Progenitor cell of endocrine pancreas (in vitro differentiated cells): Measurements from ENCODE around the gene ARHGEF10L. TPM values are rescaled to one million over a fixed set of nuclear protein-coding genes. Genes with fewer than 3 reads are reported as not detected.
A peak's percentile ranks its signal among the peaks of the same experiment; 100 is the strongest.

Experiments used
- DNase-seq: peaks from one replicate; pipeline ENCODE4 v3.0.0; 2021; ENCODE audit warnings: low spot score; ENCODE audit not compliant: unreplicated experiment
- H3K27ac Mint-ChIP-seq: 2 replicates; pipeline ENCODE4 v1.8.0; 2021; ENCODE audit warnings: mild to moderate bottlenecking, moderate library complexity, mixed read lengths
- H3K27me3 Mint-ChIP-seq: 2 replicates; pipeline ENCODE4 v1.8.0; 2021; ENCODE audit warnings: mixed read lengths
- H3K36me3 Mint-ChIP-seq: 2 replicates; pipeline ENCODE4 v1.8.0; 2022; ENCODE audit warnings: mixed read lengths; ENCODE audit not compliant: insufficient read depth
- H3K4me1 Mint-ChIP-seq: 2 replicates; pipeline ENCODE4 v1.8.0; 2021; ENCODE audit warnings: low read depth, mixed read lengths
- H3K4me3 Mint-ChIP-seq: 2 replicates; pipeline ENCODE4 v1.8.0; 2021; ENCODE audit warnings: low read depth, mild to moderate bottlenecking, moderate library complexity, mixed read lengths
- H3K9me3 Mint-ChIP-seq: 2 replicates; pipeline ENCODE4 v1.8.0; 2021; ENCODE audit warnings: low read depth, mixed read lengths
- CTCF ChIP-seq: fragments of 200-600 bp; sonication (generic); IDR thresholded peaks from one replicate; pipeline ENCODE4 v1.5.0; 2021; ENCODE audit warnings: antibody characterized with exemption, mild to moderate bottlenecking; ENCODE audit not compliant: unreplicated experiment
- total RNA-seq: library from RNA; stranded (reverse); gene quantifications from 2 replicates; pipeline ENCODE4 v1.2.1, GENCODE V29; 2021

ARHGEF10L gene
- total RNA-seq, 1 donor from 2014 or later: 31.3 TPM

GRCh38 chr1:17591814-17592430 lies 52.4 kb downstream of the ARHGEF10L start:
- no peak overlapping the region for H3K4me3 Mint-ChIP-seq
- no peak for DNase-seq
- peaks cover 26% of the 10 kb centered on the region for H3K27me3 Mint-ChIP-seq
- H3K27ac Mint-ChIP-seq: no peak overlapping the region
- no peak for TF ChIP-seq CTCF
- no peaks in the 10 kb centered on the region for H3K9me3 Mint-ChIP-seq
- H3K36me3 Mint-ChIP-seq: peaks cover 11% of the 10 kb centered on the region
- peaks cover 22% of the 10 kb centered on the region for H3K4me1 Mint-ChIP-seq

- Mint-ChIP-seq H3K27ac (peak overlapping the region; percentile 44), H3K9me3 (no peaks in the 10 kb centered on the region), H3K36me3 (peaks cover 11% of the 10 kb centered on the region), H3K4me1 (peaks cover 14% of the 10 kb centered on the region), H3K4me3 (no peak overlapping the region), H3K27me3 (peaks cover 31% of the 10 kb centered on the region)
- TF ChIP-seq CTCF: no peak
- DNase-seq: no peak
Observed at GRCh38 chr1:17594026-17594425, 54.5 kb downstream of the ARHGEF10L start.

GRCh38 chr1:17594690-17595601 lies 55.4 kb downstream of the ARHGEF10L start:
- no peak for TF ChIP-seq CTCF
- peaks cover 9% of the 10 kb centered on the region for H3K36me3 Mint-ChIP-seq
- H3K4me1 Mint-ChIP-seq: peaks cover 11% of the 10 kb centered on the region
- peaks cover 33% of the 10 kb centered on the region for H3K27me3 Mint-ChIP-seq
- H3K4me3 Mint-ChIP-seq: no peak overlapping the region
- H3K27ac Mint-ChIP-seq: no peak overlapping the region
- H3K9me3 Mint-ChIP-seq: no peaks in the 10 kb centered on the region
- DNase-seq: no peak

GRCh38 chr1:17595602-17595925 lies 56.1 kb downstream of the ARHGEF10L start:
- H3K4me1 Mint-ChIP-seq: peaks cover 11% of the 10 kb centered on the region
- H3K27me3 Mint-ChIP-seq: peaks cover 33% of the 10 kb centered on the region
- H3K4me3 Mint-ChIP-seq: no peak overlapping the region
- peaks cover 4% of the 10 kb centered on the region for H3K36me3 Mint-ChIP-seq
- no peak for TF ChIP-seq CTCF
- DNase-seq: no peak
- no peak overlapping the region for H3K27ac Mint-ChIP-seq
- H3K9me3 Mint-ChIP-seq: no peaks in the 10 kb centered on the region

GRCh38 chr1:17596186-17596585 lies 56.7 kb downstream of the ARHGEF10L start:
- Mint-ChIP-seq H3K9me3 (no peaks in the 10 kb centered on the region), H3K36me3 (peaks cover 6% of the 10 kb centered on the region), H3K27ac (peak overlapping the region; percentile 35), H3K4me3 (no peak overlapping the region), H3K4me1 (peaks cover 11% of the 10 kb centered on the region), H3K27me3 (peaks cover 35% of the 10 kb centered on the region)
- DNase-seq: no peak
- TF ChIP-seq CTCF: no peak
